Right lobe of liver (tissue), 6 donors: ENCODE results near the gene ADISSP. TPM values are rescaled to one million over a fixed set of nuclear protein-coding genes. Genes with fewer than 3 reads are reported as not detected.

Source experiments
- ATAC-seq, 4 donors: fragments of 200-7000 bp; cut with Tn5 transposase; one replicate each; pipeline ENCODE4 v1.9.1; 2020; ENCODE audit warnings: mild to moderate bottlenecking in 4 of 4, moderate library complexity in 4 of 4
- DNase-seq, 3 donors: peaks; one replicate each; pipeline ENCODE4 v3.0.0-alpha.2; 2020
- H3K27ac ChIP-seq, 3 donors: fragments of 200-600 bp; one replicate each; pipeline ENCODE4 v1.8.0; 2022
- H3K27me3 ChIP-seq, 2 donors: fragments of 200-600 bp; one replicate each; pipeline ENCODE4 v1.8.0; 2022
- H3K36me3 ChIP-seq, 4 donors: fragments of 200-600 bp; sonication (generic) in 1 of 4; one replicate each; pipeline versions ENCODE4 v1.5.1 to v1.8.0; 2017 to 2022; ENCODE audit warnings: control low read depth in 1 of 4
- H3K4me1 ChIP-seq, 4 donors: fragments of 200-600 bp; sonication (generic) in 1 of 4; one replicate each; pipeline versions ENCODE4 v1.5.1 to v1.8.0; 2017 to 2022; ENCODE audit warnings: control low read depth in 1 of 4
- H3K4me3 ChIP-seq, 3 donors: fragments of 200-600 bp; one replicate each; pipeline ENCODE4 v1.8.0; 2022
- H3K9me3 ChIP-seq, 4 donors: fragments of 200-600 bp; sonication (generic) in 1 of 4; one replicate each; pipeline versions ENCODE4 v1.5.1 to v1.8.0; 2017 to 2022; ENCODE audit warnings: control low read depth in 1 of 4
- POLR2A ChIP-seq: fragments of 450-650 bp; IDR thresholded peaks from one replicate; pipeline ENCODE4 v1.6.1; 2017; ENCODE audit warnings: antibody characterized with exemption, mild to moderate bottlenecking
- WGBS: methylation state at CpG from one replicate; pipeline ENCODE4 v1.1.6; 2018; ENCODE audit warnings: low coverage, low lambda C conversion rate; ENCODE audit not compliant: insufficient coverage; ENCODE audit errors: missing lambda C conversion rate; 5-methylcytosine and 5-hydroxymethylcytosine counted together
- intact Hi-C, 2 donors: fragments of 100-400 bp; cut with DNase I; formaldehyde crosslinking; loops; one replicate each; pipeline versions ENCODE4 v1.11.2 to v1.14.1; 2022
- total RNA-seq, 6 experiments: library from RNA; depleted of rRNA in 2 of 6; stranded (reverse); fragments of >200 nt in 2 of 6; fragmentation: NEBNext Ultra II Directional in 3 of 6; extraction: Animal tissue kit (Norgen Biotek cat#: 25700) in 3 of 6; gene quantifications; one replicate each; pipeline versions ENCODE4 v1.1.0 to v1.2.4, GENCODE V29; 2016 to 2023
- TF ChIP-seq, protein P1 (sequence below), 4 donors: fragments of 200-600 bp in 3 of 4; fragments of 450-650 bp in 1 of 4; IDR thresholded peaks; one replicate each; pipeline versions ENCODE4 v1.5.1 to v1.8.0; 2016 to 2022; ENCODE audit warnings: antibody characterized with exemption in 4 of 4, mild to moderate bottlenecking in 2 of 4
- donor health status: DM: no; HTN: yes; CAD: no.
- donor health status: DM: no; HTN: no; CAD: no.
- donor health status: DM: no; HTN: no; CAD: no.
- donor health status: DM: no; HTN: yes; CAD: no.
- donor health status: DM: no; HTN: yes; CAD: no.

The ADISSP gene
- total RNA-seq, 6 experiments from 2014 or later = 9.6 to 11.7 (median 9.9) TPM

DNA sequence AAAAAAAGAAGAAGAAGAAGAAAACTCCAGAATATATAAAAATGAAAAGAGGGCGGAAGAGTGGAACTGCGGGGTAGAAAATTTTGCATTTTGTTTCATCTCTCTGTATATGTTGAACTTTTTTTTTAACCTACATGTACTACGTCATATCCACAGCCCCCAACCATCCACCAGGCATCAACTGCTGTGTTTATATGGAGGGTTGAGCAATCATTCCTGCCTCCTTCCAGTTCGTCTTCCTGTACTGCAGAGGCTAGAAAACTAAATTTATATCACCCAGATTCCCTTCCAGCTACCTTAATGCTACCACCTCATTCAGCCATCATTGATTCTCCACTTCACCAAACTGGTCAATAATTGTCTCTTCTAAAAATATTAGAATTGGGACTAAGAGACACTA, 45.6 kb downstream of the ADISSP start:
- Histone ChIP-seq H3K27ac (no peak overlapping the region), H3K4me1 (no peaks in the 10 kb centered on the region), H3K4me3 (no peak overlapping the region), H3K27me3 (no peaks in the 10 kb centered on the region), H3K36me3 (no peaks in the 10 kb centered on the region), H3K9me3 (no peaks in the 10 kb centered on the region)
- no peak for DNase-seq
- 70% methylated on average over 4 of the region's 4 CpGs for WGBS
- intact Hi-C loops = no loop called here
- no peak for TF ChIP-seq POLR2A
- TF ChIP-seq, protein P1, sequence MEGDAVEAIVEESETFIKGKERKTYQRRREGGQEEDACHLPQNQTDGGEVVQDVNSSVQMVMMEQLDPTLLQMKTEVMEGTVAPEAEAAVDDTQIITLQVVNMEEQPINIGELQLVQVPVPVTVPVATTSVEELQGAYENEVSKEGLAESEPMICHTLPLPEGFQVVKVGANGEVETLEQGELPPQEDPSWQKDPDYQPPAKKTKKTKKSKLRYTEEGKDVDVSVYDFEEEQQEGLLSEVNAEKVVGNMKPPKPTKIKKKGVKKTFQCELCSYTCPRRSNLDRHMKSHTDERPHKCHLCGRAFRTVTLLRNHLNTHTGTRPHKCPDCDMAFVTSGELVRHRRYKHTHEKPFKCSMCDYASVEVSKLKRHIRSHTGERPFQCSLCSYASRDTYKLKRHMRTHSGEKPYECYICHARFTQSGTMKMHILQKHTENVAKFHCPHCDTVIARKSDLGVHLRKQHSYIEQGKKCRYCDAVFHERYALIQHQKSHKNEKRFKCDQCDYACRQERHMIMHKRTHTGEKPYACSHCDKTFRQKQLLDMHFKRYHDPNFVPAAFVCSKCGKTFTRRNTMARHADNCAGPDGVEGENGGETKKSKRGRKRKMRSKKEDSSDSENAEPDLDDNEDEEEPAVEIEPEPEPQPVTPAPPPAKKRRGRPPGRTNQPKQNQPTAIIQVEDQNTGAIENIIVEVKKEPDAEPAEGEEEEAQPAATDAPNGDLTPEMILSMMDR (IDR thresholded peaks at IDR 0.05) = no peak
- no peak for ATAC-seq

DNA sequence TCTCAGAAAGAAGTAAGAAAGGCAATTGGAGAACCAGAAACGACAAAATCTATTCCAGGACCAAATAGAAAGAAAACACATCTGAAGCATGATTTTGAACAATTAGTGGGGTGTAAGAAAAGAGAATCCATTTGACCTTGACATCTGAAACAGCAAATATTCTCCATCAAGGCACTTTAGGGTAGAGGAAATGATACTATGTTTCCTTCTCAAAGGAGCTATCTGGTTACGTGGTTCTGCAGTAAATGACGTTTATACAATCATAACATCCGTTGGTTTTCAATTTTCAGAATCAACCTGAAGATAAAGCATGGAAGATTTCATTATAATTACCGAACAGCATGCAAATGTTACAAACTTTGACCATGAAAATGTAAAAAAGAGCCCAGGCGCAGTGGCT, 46.9 kb downstream of the ADISSP start:
- Histone ChIP-seq H3K27me3 (no peaks in the 10 kb centered on the region), H3K9me3 (no peaks in the 10 kb centered on the region), H3K4me1 (no peaks in the 10 kb centered on the region), H3K36me3 (no peaks in the 10 kb centered on the region), H3K27ac (no peak overlapping the region), H3K4me3 (no peak overlapping the region)
- 41% methylated on average over 6 of the region's 6 CpGs for WGBS
- DNase-seq (no peak), ATAC-seq (no peak)
- intact Hi-C loops = no loop called here
- TF ChIP-seq, protein P1 (IDR thresholded peaks at IDR 0.05) = no peak
- TF ChIP-seq POLR2A = no peak

DNA sequence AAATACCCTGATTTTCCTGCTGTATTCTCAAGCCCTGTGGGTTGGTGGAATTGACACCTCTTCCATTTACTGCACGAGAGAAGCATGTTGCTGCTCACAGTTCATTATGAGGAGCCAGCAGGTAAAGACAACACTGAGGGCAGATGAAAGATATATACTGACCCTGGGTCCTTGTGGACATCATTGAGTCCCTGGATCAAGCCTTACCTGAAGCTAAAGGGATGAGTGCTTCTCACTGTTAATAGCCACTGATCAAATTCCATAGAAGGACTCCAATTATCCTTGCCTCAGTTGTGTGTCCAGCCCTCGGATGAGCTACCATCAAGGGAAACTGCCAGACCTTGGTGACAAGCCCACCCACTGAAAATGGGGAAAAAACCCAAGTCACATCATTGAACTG, 47.5 kb downstream of the ADISSP start:
- no peak for TF ChIP-seq POLR2A
- TF ChIP-seq, protein P1 (IDR thresholded peaks at IDR 0.05) = no peak
- 56% methylated on average over 1 of the region's 2 CpGs for WGBS
- ATAC-seq = no peak
- H3K27me3 ChIP-seq = no peaks in the 10 kb centered on the region
- intact Hi-C loops = no loop called here
- no peaks in the 10 kb centered on the region for H3K9me3 ChIP-seq
- H3K4me1 ChIP-seq = no peaks in the 10 kb centered on the region
- DNase-seq = no peak
- H3K36me3 ChIP-seq = no peaks in the 10 kb centered on the region
- H3K27ac ChIP-seq = no peak overlapping the region
- H3K4me3 ChIP-seq = no peak overlapping the region

DNA sequence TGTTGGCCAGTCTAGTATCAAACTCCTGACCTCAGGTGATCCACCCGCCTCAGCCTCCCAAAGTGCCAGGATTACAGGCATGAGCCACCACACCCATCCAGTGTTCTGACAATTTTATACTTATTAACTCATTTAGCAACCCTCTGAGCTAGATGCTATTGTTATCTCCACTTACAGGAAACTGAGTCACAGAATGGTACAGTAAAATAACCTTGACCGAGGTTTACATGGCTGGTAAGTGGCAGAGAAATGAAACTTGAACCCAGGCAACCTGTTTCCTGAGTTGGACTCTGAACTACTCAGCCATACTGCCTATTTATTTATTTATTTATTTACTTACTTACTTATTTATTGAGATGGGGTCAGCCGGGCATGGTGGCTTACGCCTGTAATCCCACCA, 48.5 kb downstream of the ADISSP start:
- no peaks in the 10 kb centered on the region for H3K36me3 ChIP-seq
- ATAC-seq = no peak
- no peak overlapping the region for H3K27ac ChIP-seq
- TF ChIP-seq POLR2A = no peak
- TF ChIP-seq, protein P1 (IDR thresholded peaks at IDR 0.05) = no peak
- H3K9me3 ChIP-seq = no peaks in the 10 kb centered on the region
- no peak for DNase-seq
- intact Hi-C loops = no loop called here
- no peaks in the 10 kb centered on the region for H3K4me1 ChIP-seq
- H3K4me3 ChIP-seq = no peak overlapping the region
- WGBS = 85% methylated on average over 4 of the region's 4 CpGs
- no peaks in the 10 kb centered on the region for H3K27me3 ChIP-seq

DNA sequence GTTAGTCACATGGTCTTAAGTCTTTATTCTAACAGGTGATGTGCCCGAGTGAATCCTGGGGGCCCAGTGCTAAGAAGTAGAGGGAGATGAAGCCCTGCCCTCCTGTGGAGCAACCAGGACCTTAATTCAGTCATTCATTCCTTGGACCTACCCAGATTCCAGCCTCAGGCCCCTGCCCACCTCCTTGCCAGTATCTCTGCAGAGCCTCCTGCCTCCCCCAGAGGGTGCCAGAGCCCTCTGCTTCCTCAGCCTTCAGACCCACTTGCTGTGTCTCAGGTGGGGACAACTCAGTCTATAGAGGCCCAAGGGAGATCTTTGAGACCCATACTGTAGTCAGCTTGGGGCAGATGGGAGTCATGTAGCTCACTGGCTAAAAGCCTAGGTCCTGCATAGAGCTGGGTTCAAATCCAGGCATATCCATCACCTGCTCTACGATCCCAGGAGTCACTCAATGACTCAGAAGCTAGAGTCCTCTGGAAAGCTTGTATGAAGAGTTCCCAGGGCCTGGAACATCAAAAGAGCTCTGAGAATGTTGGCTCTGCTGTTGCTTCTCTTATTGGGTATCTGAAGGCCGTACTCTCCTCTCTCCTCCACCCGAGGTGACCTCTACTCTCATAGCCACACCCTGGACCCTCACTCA, 51.2 kb downstream of the ADISSP start:
- DNase-seq = peak in 1 of 3 donors; percentile 37
- H3K4me3 ChIP-seq = no peak overlapping the region
- H3K27ac ChIP-seq = no peak overlapping the region
- no peaks in the 10 kb centered on the region for H3K27me3 ChIP-seq
- 40% methylated on average over 2 of the region's 4 CpGs for WGBS
- intact Hi-C loops = no loop called here
- ATAC-seq = peak; percentile 67 to 78 (median 73)
- H3K4me1 ChIP-seq = no peaks in the 10 kb centered on the region
- no peaks in the 10 kb centered on the region for H3K9me3 ChIP-seq
- TF ChIP-seq, protein P1 (IDR thresholded peaks at IDR 0.05) = peak; percentile 45 to 76 (median 66)
- TF ChIP-seq POLR2A = no peak
- no peaks in the 10 kb centered on the region for H3K36me3 ChIP-seq
